SKM-1 (cell line): Measurements from ENCODE around the gene GEN1.

Experiments
- DNase-seq: peaks from one replicate; lab custom pipeline; 2025; ENCODE audit not compliant: unreplicated experiment; lab: John Stamatoyannopoulos, UW

Gene GEN1

GRCh38 chr2:17793803-17794354 is 39.9 kb downstream of the GEN1 start:
- DNase-seq = no peak

- no peak for DNase-seq
Observed at GRCh38 chr2:17795309-17795708, 41.4 kb downstream of the GEN1 start.

DNA sequence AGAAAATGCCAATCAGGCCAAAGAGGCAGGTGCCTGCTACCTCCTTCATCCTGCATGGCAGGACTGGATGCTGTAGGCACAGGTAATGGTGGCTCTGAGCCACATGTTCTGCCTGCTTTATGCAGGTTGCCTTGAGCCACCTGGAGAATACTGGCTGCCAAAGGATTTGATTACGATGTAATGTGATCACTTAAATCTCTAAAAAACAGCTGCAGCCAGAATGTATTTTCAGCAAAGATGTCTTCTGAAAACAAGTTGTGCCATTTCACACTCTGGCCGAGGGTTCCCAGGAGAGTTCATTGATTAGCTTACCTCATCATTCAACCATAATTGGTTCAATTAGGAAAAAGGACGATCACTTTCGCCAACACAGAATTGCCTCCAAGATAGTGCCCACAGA is 44.4 kb downstream of the GEN1 start:
- no peak for DNase-seq

GRCh38 chr2:17799301-17800120 is 45.6 kb downstream of the GEN1 start:
- DNase-seq = no peak

DNA sequence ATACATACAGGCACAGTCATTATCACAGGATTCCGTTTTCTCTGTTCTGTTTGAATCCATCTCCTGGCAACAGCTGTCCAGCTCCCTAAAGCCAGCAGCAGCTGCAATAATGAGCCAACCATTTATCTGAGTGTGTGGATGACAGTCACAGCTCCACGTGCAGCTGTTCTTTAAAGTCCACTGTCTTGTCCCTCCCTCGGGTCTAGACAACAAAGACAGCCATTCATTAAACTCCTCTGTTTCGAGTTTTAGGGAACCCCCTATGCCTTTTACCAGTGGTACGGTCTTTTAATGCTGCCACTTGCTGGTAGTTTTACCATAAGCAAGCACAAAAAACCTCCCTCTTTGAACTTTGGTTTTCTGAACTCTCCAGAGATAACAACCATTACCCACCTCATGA is 46.3 kb downstream of the GEN1 start:
- DNase-seq = no peak

- no peak for DNase-seq
Observed at GRCh38 chr2:17800693-17801458, 46.9 kb downstream of the GEN1 start.

- no peak for DNase-seq
Observed at GRCh38 chr2:17803497-17803896, 49.6 kb downstream of the GEN1 start.

GRCh38 chr2:17804358-17804757 is 50.4 kb downstream of the GEN1 start:
- DNase-seq = peak; percentile 72

- no peak for DNase-seq
Observed at GRCh38 chr2:17805166-17805565, 51.2 kb downstream of the GEN1 start.

- DNase-seq = no peak
Observed at GRCh38 chr2:17805717-17806363, 51.9 kb downstream of the GEN1 start.

GRCh38 chr2:17813010-17813741 is 59.2 kb downstream of the GEN1 start:
- no peak for DNase-seq

DNA sequence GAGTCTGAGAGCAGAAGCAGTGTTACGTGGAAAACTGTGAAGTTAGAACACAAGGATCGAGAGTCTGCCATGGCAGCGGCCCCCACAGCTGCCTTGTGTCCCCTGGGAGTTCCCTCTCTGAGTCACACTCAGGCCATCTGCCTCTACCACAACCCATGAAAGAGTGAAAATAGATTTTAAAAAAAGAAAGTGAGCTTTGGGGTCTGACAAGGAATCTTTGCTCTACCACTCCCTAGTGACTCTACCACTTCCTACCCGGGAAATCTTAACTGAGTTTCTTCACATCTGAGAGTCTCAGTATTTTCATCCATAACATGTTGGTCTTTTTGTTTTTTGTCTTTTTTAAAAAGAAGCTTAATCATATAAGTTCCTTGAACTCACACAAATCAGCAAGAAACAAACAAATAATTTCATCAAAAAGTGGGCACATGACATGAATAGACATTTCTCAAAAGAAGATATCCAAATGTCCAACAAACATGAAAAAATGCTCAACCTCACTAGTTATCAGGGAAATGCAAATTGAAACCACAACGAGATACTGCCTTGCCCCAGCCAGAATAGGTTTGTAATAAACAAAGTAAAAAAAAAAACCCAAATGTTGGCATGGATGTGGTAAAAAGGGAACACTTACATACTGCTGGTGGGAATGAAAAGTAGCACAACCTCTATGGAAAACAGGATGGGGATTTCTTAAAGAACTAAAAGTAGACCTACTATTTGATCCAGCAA is 60.0 kb downstream of the GEN1 start:
- no peak for DNase-seq

DNA sequence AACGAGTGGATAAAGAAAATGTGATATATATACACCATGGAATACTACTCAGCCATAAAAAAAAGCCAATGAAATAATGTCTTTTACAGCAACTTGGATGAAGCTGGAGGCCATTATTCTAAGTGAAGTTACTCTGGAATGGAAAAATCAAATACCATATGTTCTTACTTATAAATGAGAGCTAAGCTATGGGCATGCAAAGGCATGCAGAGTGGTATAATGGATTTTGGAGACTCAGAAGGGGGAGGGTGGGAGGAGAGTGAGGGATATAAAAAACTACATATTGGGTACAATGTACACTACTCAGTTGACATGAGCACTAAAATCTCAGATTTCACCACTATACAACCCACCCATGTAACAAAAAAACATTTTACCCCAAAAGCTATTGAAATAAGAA is 60.7 kb downstream of the GEN1 start:
- no peak for DNase-seq

DNA sequence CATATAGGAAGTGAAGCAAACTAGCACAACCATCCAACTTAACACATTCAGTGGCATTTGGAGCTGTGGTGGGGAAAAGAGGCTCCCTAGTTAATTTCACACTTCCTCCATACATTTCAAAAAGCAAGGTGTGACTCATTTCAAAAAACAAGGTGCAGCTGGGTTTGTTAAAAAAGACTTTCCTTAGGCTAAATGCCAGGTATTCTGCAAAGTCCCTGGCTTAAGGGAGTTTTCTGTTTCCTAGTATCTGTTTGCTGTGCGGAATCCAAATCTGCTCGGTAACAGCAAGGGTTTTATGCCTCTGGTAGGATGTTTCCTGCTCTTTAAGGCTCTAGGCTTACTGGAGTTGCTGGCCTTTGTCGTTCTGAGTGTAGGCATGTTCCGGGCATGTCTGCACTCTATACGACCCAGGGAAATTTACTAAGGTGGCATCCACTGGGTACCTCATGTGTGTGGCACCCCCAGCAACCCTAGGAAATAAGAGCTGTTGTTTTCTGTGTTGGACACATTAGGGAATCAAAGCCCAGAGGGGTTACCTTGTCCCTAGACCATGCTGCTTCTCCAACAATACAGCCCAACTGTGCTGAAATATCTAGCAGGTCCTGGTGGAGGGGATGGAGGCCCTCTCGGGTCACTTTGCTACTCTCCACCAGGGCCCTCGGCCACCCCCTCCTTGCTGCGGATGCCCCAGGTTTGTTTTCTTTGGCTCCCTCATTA is 61.7 kb downstream of the GEN1 start:
- DNase-seq = no peak

- DNase-seq = no peak
Observed at GRCh38 chr2:17816396-17817245, 62.7 kb downstream of the GEN1 start, which contains the start of gene MSGN1. Gene MSGN1 (plus strand): TSS chr2:17816460. CDS start chr2:17816519, 59 bp downstream.

DNA sequence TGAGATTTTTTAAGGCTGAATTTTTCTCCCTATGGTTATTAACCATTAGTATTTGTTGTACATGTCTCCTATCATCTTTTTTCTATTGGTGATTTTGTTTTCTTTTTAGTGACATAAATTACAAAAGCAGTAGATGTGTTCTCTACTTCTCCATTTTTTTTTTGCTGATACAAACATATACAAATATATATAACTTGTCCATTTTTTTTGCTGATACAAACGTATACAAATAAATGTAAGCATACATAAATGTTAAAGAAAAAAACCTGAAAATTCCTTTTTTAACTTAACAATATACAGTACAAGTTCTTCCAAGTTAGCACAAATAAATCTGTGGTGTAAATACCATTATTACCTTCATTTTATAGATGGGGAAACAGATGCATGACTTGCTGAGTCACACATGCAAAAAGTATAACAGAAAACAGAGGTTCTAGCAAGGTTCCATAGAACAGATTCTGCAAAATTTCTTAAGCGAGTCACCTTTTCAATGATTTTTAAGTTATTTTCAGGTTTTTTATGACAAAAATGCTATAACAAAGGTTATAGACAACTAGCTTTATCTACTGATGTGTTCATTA is 64.4 kb downstream of the GEN1 start:
- DNase-seq = no peak

GRCh38 chr2:17821080-17821479 is 67.1 kb downstream of the GEN1 start:
- no peak for DNase-seq
